ENCODE results near the gene ANAPC1.
A peak's percentile ranks its signal among the peaks of the same experiment; 100 is the strongest.
"Not testable (repeated sequence)": the region's sequence is repeated elsewhere in the genome, so short reads cannot be mapped to it uniquely, and the experiment has no call there.

Gene ANAPC1, protein sequence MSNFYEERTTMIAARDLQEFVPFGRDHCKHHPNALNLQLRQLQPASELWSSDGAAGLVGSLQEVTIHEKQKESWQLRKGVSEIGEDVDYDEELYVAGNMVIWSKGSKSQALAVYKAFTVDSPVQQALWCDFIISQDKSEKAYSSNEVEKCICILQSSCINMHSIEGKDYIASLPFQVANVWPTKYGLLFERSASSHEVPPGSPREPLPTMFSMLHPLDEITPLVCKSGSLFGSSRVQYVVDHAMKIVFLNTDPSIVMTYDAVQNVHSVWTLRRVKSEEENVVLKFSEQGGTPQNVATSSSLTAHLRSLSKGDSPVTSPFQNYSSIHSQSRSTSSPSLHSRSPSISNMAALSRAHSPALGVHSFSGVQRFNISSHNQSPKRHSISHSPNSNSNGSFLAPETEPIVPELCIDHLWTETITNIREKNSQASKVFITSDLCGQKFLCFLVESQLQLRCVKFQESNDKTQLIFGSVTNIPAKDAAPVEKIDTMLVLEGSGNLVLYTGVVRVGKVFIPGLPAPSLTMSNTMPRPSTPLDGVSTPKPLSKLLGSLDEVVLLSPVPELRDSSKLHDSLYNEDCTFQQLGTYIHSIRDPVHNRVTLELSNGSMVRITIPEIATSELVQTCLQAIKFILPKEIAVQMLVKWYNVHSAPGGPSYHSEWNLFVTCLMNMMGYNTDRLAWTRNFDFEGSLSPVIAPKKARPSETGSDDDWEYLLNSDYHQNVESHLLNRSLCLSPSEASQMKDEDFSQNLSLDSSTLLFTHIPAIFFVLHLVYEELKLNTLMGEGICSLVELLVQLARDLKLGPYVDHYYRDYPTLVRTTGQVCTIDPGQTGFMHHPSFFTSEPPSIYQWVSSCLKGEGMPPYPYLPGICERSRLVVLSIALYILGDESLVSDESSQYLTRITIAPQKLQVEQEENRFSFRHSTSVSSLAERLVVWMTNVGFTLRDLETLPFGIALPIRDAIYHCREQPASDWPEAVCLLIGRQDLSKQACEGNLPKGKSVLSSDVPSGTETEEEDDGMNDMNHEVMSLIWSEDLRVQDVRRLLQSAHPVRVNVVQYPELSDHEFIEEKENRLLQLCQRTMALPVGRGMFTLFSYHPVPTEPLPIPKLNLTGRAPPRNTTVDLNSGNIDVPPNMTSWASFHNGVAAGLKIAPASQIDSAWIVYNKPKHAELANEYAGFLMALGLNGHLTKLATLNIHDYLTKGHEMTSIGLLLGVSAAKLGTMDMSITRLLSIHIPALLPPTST (N-terminal part only)

DNA sequence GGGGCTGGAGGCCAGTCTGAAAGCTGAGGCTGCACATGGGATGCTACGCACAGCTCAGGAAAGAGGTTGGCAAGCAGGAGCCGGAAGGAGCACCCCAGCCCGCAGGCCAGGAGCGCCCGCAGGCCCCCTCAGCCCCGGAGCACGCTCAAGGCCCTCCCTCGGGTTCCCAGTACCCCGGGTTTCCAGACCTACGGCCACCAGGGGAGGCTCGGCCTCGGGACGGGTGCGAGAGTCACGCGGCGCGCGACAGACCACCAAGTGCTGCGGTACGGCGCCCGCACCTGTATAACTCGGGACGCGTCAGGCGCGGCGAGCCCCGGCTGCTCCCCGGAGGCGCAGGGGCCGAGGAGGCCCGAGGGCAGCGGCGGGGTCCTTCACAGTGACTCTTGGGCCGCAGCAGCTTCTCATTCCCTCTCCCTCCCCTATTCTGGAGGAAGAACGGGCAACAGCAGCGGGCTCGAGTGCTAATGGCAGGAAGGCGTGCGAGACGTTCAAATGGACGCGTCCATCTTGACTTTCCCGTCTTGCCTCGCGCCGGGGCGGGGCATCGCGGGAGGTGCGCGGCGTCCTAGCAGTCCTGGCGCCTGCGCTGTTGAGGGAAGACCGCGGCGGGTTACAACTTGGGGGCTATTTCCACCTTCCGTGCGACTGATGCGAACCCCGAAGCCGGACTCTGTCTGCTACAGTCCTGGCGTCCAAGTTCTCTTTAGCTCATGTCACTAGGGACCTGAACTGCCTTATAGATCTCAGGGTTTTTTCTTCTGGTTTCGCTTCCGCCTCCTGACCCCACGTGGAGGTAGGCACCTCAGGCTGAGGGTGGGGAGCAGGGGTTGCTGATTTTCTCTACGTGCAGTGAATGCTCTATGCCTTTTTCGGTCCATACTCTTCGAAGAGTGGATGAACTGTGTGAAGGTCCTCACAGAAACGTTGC is at the start of gene ANAPC1:
Gene ANAPC1 (minus strand): TSS at position 533 of the 931 bp plus-strand sequence. CDS start 3,368 bp downstream, outside the sequence.
- DNase-seq (ENCODE audit: low spot score): peak; percentile 93

DNA sequence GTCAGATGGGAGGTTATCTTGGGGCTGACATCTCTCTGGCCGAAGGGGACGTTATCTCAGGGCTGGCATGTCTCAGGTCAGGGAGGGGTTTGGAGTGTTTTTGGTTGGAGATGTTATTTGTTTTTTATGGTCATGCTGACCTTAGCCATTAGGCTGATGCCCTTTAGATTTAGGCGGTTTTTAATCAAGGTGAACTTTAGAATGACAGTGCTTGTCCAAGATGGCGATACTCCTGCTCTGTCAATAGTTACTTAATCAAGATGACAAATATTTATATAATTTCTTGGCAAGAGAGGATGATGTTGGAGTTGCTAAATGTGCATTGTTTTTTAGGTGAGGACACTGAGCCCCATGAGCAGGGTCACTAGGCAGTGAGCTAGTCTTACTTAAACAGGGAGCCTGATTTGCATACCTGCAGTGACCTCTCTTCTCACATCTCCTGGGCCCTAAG is 48.9 kb upstream of the ANAPC1 start:
- DNase-seq (ENCODE audit: low spot score): no peak

GRCh38 chr2:111930875-111931274 is 46.9 kb upstream of the ANAPC1 start:
- peak; percentile 21 for DNase-seq (ENCODE audit: low spot score)

- DNase-seq (ENCODE audit: low spot score): no peak
Observed at GRCh38 chr2:111930409-111930808, 46.4 kb upstream of the ANAPC1 start.

DNA sequence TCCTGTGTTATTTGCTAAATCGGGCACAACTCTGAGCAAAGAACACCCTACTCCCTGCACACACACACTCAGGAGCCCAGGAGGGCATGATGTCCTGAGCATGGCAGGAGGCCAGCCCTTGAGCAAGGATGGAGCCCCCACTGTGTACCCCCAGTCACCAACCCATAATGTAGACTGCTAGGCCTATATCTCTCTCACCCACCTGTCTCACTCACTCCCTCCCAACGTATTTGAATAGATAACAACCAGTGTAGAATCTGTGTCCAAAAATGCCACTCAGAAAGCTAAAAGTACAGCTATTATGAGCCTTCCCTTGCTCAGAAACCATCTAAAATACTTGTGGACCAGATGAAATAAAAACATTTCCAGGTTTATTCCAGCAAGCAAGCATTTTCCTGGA is 43.7 kb upstream of the ANAPC1 start:
- no peak for DNase-seq (ENCODE audit: low spot score)

DNA sequence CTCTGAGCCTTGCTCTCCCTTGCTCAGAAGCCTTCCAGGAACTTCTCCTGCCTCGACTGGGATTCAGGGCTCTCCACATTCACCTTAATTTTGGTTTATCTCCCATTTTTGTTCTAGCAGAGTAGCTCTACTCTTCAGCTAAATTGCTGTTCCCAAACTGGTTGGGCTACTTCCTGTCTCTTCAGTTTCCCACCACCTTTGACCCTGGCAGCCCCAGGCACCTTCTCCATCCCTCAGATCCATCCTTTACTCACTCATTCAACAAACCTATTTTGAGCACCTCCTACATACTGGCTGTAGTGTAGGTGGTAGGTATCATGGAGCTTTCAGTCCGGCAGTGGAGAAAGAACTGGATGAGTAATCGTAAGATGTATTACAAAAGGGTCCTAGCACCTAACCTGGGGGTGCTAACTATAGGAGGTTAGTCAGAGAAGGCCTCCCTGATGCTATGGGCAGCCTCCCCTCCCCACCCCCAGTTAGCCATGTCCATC is 40.7 kb upstream of the ANAPC1 start:
- DNase-seq (ENCODE audit: low spot score): no peak

- no peak for DNase-seq (ENCODE audit: low spot score)
Observed at GRCh38 chr2:111923276-111923804, 39.3 kb upstream of the ANAPC1 start.

DNA sequence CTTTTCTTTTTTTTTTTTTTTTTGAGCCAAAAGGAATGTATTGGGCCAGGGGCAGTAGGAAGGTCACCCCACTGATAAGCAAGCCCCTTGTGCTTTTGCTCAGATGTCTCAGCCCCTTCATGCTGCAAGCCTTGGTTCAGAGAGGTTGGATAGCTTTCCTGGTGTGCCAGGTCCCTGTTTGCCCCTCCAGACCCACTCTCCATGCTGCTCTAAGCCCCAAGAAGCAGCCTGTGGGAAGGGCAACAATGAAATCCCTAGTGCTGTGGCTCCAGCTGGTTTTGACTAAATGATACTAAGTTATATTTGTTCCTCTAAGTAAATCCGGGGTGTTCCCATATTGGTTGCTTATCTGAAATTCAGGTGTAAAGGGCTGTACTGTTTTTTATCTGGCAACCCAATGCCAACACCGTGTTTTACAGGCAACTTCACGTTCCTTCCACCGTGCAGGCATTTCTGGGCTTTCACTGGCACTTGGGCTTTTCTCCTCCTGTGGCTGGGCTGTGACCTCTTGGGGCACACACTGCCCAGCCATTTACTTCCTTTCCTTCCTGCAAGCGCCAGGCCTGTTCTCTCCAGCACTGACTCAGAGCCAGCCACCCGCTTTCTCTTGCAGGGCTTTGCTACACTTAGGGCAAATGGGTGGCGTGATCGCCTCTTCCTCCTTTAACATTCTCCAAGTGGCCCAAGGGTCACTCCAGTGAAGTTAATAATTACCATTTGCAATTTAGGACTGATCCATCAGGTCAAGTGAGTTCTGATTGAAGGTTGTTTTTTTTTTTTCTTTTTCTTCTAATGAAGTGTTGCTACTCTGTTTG is 36.0 kb upstream of the ANAPC1 start:
- DNase-seq (ENCODE audit: low spot score): no peak

DNA sequence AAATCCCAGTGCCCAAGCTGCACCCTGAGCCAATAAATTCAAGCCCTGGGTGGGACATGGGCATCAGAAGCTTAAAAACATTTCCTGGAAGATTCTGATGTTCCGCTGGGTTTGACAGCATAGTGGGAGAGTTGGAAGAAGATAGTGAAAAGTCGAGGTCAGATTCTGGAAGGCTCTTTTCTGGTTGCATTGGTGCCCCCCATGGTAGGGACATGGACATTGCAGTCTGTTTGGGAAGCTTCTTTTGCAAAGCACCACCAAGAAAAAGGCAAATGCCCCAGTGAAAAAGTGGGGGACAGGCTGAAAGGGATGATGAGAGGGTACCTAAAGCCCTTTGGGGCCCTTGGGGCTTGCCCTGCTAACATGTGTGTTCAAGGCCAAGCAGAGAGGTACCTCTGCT is 35.4 kb upstream of the ANAPC1 start:
- no peak for DNase-seq (ENCODE audit: low spot score)

- peak; percentile 34 for DNase-seq (ENCODE audit: low spot score)
Observed at GRCh38 chr2:111918383-111918806, 34.4 kb upstream of the ANAPC1 start.

DNA sequence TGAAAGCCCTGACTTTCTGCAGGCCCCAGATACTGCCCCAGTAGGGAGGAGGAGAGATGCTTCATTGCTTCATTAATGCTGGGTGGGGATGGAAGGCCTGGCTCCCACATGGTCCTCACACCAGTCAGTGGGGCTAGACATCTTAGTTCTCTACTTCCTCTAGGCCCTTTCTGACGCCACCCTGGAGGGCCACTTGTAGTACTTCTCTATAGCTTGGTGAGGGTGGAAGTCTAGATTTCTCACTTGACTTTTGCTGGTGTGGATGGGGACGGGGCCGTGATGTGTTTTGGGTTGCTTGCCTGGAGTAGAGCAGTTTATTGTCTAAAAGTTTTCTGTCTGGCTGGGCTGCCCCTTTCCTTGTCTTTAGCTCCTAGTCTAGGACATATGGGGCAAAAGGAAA is 33.1 kb upstream of the ANAPC1 start:
- no peak for DNase-seq (ENCODE audit: low spot score)

DNA sequence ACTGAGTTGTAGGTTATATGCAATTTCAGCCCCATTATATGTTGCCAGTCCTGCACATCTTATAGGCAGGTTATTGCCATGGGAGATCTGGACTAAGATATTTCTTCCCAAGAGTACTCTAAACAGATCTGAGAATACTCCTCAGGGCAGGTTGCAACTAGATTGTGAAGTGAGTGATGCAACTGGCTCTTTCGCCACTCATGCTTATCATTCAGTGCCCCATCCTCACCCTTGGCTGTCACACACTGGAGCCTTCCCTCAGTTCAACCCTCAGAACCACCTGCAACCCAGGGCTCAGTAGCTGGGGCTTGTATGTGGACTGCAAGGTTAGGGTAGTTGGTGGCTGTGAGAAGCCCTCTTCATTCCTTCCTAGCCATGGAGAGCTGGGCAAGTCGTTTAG is 28.6 kb upstream of the ANAPC1 start:
- no peak for DNase-seq (ENCODE audit: low spot score)

GRCh38 chr2:111911295-111911977 is 27.4 kb upstream of the ANAPC1 start:
- DNase-seq (ENCODE audit: low spot score): not testable (repeated sequence)

- no peak for DNase-seq (ENCODE audit: low spot score)
Observed at GRCh38 chr2:111910609-111911277, 26.8 kb upstream of the ANAPC1 start.

DNA sequence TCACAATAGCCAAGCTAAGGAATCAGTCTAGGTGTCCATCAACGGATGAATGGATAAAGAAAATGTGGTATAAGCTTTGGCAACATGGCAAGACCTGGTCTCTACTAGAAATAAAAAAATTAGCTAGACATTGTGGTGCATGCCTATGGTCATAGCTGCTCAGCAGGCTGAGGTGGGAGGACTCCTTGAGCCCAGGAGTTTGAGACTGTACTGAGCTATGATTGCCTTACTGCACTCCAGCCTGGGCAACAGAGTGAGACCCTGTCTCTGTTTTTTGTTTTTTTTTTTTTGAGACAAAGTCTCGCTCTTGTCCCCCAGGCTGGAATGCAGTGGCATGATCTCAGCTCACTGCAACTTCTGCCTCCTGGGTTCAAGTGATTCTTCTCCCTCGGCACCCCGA is 26.0 kb upstream of the ANAPC1 start:
- DNase-seq (ENCODE audit: low spot score): not testable (repeated sequence)

- DNase-seq (ENCODE audit: low spot score): no peak
Observed at GRCh38 chr2:111909079-111909478, 25.1 kb upstream of the ANAPC1 start.

DNA sequence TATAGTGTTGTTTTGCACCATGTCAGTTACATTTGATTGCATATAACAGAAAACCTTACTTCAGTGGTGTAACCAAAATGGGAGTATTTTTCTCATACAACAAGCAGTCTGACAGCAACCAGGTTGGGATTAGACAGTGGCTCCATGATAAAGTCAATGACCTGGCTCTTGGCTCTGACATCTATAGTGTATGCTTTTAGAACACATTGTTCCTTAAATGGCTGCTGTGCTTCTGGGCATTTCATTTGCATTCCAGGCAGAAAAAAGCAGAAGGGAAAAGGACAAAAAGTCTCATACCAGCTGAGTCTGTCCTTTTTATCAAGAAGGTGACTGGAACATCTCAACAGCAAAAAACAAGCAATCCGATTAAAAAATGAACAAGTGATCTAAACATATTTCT is 24.6 kb upstream of the ANAPC1 start:
- no peak for DNase-seq (ENCODE audit: low spot score)

GRCh38 chr2:111905990-111906735 is 22.2 kb upstream of the ANAPC1 start:
- no peak for DNase-seq (ENCODE audit: low spot score)

Measured in AG08396 (cell line).